HepG2 (cell line): ENCODE results near the gene CCND1. TPM values are rescaled to one million over a fixed set of nuclear protein-coding genes. Genes with fewer than 3 reads are reported as not detected.

Experiments used
- ATAC-seq: fragments of 200-7000 bp; cut with Tn5 transposase; 3 replicates; pipeline ENCODE4 v1.9.1; 2020; ENCODE audit warnings: mild to moderate bottlenecking, moderate library complexity
- BruUV-seq: library from RNA; stranded (reverse); fragments of 400-500 nt; replicated peaks from 2 replicates; lab custom pipeline; 2021; lab: Mats Ljungman, UMichigan
- CTCF ChIA-PET: fragments of 300-600 bp; formaldehyde crosslinking; extraction: SDS; loops from one replicate; lab custom pipeline; 2021; ENCODE audit warnings: low total read pairs, inconsistent platforms, low intra/inter-chr PET ratio; lab: Yijun Ruan, JAX
- POLR2A ChIA-PET: fragments of 350-600 bp; sonication (Branson Sonifier 250); formaldehyde crosslinking; loops from one replicate; lab custom pipeline; 2020; ENCODE audit warnings: antibody characterized with exemption, inconsistent platforms; lab: Yijun Ruan, JAX
- DNase-seq: peaks from one replicate; pipeline ENCODE4 v3.0.0-alpha.2; 2015; ENCODE audit warnings: low spot score
- FAIRE-seq: peaks from 3 replicates; lab custom pipeline; 2011; peaks lifted over from hg19 to GRCh38; lab: Jason Lieb, UNC
- H2AFZ ChIP-seq: one replicate; pipeline ENCODE4 v1.6.1; 2011; ENCODE audit warnings: low read length, inconsistent platforms
- H3K27ac ChIP-seq: fragments of 300-600 bp; 3 replicates; pipeline ENCODE4 v1.8.0; 2011; ENCODE audit warnings: mixed run types, mild to moderate bottlenecking, mixed read lengths, low read length, inconsistent platforms; ENCODE audit not compliant: insufficient read depth; ENCODE audit errors: extremely low read length
- H3K27me3 ChIP-seq, 2 experiments: fragments of 200-600 bp in 1 of 2; 2 replicates in 1 of 2; 3 replicates in 1 of 2; pipeline versions ENCODE4 v1.6.0 to v1.8.0; 2011; ENCODE audit warnings: low read length in 2 of 2, mild to moderate bottlenecking in 2 of 2, moderate library complexity in 2 of 2, inconsistent platforms in 1 of 2; ENCODE audit not compliant: insufficient read depth in 2 of 2, control insufficient read depth in 1 of 2
- H3K36me3 ChIP-seq, 2 experiments: fragments of 200-600 bp in 1 of 2; replicated peaks in 1 of 2; 2 replicates in 1 of 2; 3 replicates in 1 of 2; pipeline versions ENCODE4 v1.5.1 to v1.8.0; 2011; ENCODE audit warnings: low read length in 2 of 2, inconsistent platforms in 1 of 2; ENCODE audit not compliant: insufficient read depth in 2 of 2, control insufficient read depth in 1 of 2
- H3K4me1 ChIP-seq: 2 replicates; pipeline ENCODE4 v1.5.1; 2012; ENCODE audit warnings: low read length, inconsistent platforms; ENCODE audit not compliant: insufficient read depth
- H3K4me2 ChIP-seq: 2 replicates; pipeline ENCODE4 v1.6.0; 2011; ENCODE audit warnings: low read depth, low read length, inconsistent platforms
- H3K4me3 ChIP-seq, 3 experiments: fragments of 200-600 bp in 1 of 3; sonication (generic), shearing (Covaris generic) in 1 of 3; replicated peaks in 1 of 3; 2 replicates each; pipeline ENCODE4 v1.5.1; 2011 to 2016; ENCODE audit warnings: low read length in 3 of 3, inconsistent platforms in 2 of 3, low read depth in 2 of 3, mild to moderate bottlenecking in 2 of 3, control low read depth in 1 of 3, mixed read lengths in 1 of 3; ENCODE audit not compliant: insufficient read depth in 1 of 3
- H3K79me2 ChIP-seq: one replicate; pipeline ENCODE4 v1.6.1; 2011; ENCODE audit warnings: low read length, inconsistent platforms; ENCODE audit not compliant: insufficient read depth
- H3K9ac ChIP-seq: 2 replicates; pipeline ENCODE4 v1.6.0; 2011; ENCODE audit warnings: mild to moderate bottlenecking, low read depth, low read length, inconsistent platforms; ENCODE audit not compliant: insufficient read depth
- H3K9me3 ChIP-seq: 2 replicates; pipeline ENCODE4 v1.5.1; 2012; ENCODE audit warnings: mild to moderate bottlenecking, low read length
- H4K20me1 ChIP-seq: 2 replicates; pipeline ENCODE4 v1.6.0; 2011; ENCODE audit warnings: inconsistent platforms, mild to moderate bottlenecking, low read length, moderate library complexity; ENCODE audit not compliant: insufficient read depth
- AGO2 ChIP-seq: fragments of 200-400 bp; formaldehyde crosslinking; optimal IDR thresholded peaks from 2 replicates; pipeline ENCODE3; 2017; ENCODE audit warnings: mild to moderate bottlenecking, low read depth, low read length, moderate library complexity
- BCL3 ChIP-seq: sonication (generic); formaldehyde crosslinking; IDR thresholded peaks from 2 replicates; pipeline ENCODE4 v1.5.1; 2020; ENCODE audit warnings: mild to moderate bottlenecking, missing genetic modification reagents, moderate library complexity
- HIVEP1 ChIP-seq: sonication (generic); formaldehyde crosslinking; IDR thresholded peaks from 2 replicates; pipeline ENCODE4 v1.4.0; 2020; ENCODE audit warnings: mild to moderate bottlenecking, missing genetic modification reagents
- HNRNPLL ChIP-seq: fragments of 200-400 bp; formaldehyde crosslinking; IDR thresholded peaks from 2 replicates; pipeline ENCODE4 v1.6.1; 2017; ENCODE audit warnings: mild to moderate bottlenecking, low read depth, low read length; ENCODE audit not compliant: poor library complexity, severe bottlenecking
- HOXA7 ChIP-seq: sonication (generic); formaldehyde crosslinking; IDR thresholded peaks from 2 replicates; pipeline ENCODE4 v1.8.1; 2022; ENCODE audit warnings: mild to moderate bottlenecking, missing genetic modification reagents, moderate library complexity
- NFATC3 ChIP-seq: sonication (generic); formaldehyde crosslinking; IDR thresholded peaks from 2 replicates; pipeline ENCODE4 v1.5.1; 2020; ENCODE audit warnings: mild to moderate bottlenecking, missing genetic modification reagents
- NKX3-1 ChIP-seq: sonication (generic); formaldehyde crosslinking; IDR thresholded peaks from 2 replicates; pipeline ENCODE4 v1.5.0; 2020; ENCODE audit warnings: missing genetic modification reagents
- PRDM15 ChIP-seq: sonication (generic); formaldehyde crosslinking; IDR thresholded peaks from 2 replicates; pipeline ENCODE4 v1.4.0; 2020; ENCODE audit warnings: missing genetic modification reagents
- SNAI1 ChIP-seq: sonication (generic); formaldehyde crosslinking; IDR thresholded peaks from 2 replicates; pipeline ENCODE4 v1.5.0; 2020; ENCODE audit warnings: mild to moderate bottlenecking, missing genetic modification reagents, borderline replicate concordance
- U2AF1 ChIP-seq: fragments of 200-400 bp; formaldehyde crosslinking; optimal IDR thresholded peaks from 2 replicates; pipeline ENCODE3; 2017; ENCODE audit warnings: mild to moderate bottlenecking, low read depth, low read length
- ZC3H4 ChIP-seq: sonication (generic); formaldehyde crosslinking; IDR thresholded peaks from 2 replicates; pipeline ENCODE4 v1.4.0; 2020; ENCODE audit warnings: missing genetic modification reagents, borderline replicate concordance
- ZNF143 ChIP-seq: sonication (generic); formaldehyde crosslinking; IDR thresholded peaks from 2 replicates; pipeline ENCODE4 v1.4.0; 2020; ENCODE audit warnings: missing genetic modification reagents
- ZNF34 ChIP-seq: sonication (generic); formaldehyde crosslinking; IDR thresholded peaks from 2 replicates; pipeline ENCODE4 v1.4.0; 2020; ENCODE audit warnings: mild to moderate bottlenecking, missing genetic modification reagents, borderline replicate concordance
- ZNF382 ChIP-seq: sonication (generic); formaldehyde crosslinking; IDR thresholded peaks from 2 replicates; pipeline ENCODE4 v1.5.0; 2020; ENCODE audit warnings: missing genetic modification reagents, mild to moderate bottlenecking, borderline replicate concordance
- ZNF431 ChIP-seq: sonication (generic); formaldehyde crosslinking; IDR thresholded peaks from 2 replicates; pipeline ENCODE4 v1.9.0; 2022; ENCODE audit warnings: missing genetic modification reagents, low read depth, mild to moderate bottlenecking, borderline replicate concordance
- ZNF572 ChIP-seq: sonication (generic); formaldehyde crosslinking; IDR thresholded peaks from 2 replicates; pipeline ENCODE4 v1.5.1; 2020; ENCODE audit warnings: mild to moderate bottlenecking, missing genetic modification reagents
- ZSCAN12 ChIP-seq: sonication (generic); formaldehyde crosslinking; IDR thresholded peaks from 2 replicates; pipeline ENCODE4 v1.9.0; 2021; ENCODE audit warnings: mild to moderate bottlenecking, missing genetic modification reagents
- WGBS: methylation state at CpG from one replicate; pipeline ENCODE4 v1.1.6; 2017; ENCODE audit warnings: low lambda C conversion rate; 5-methylcytosine and 5-hydroxymethylcytosine counted together
- in situ Hi-C: cut with HindIII; loops from 2 replicates; pipeline ENCODE4 v1.10.0; 2017; ENCODE audit warnings: low pct_unique_long_range_greater_than_20kb; ENCODE audit not compliant: extremely low pct_ligation_motif_present
- intact Hi-C: fragments of 100-400 bp; cut with micrococcal nuclease; formaldehyde crosslinking; loops from one replicate; pipeline ENCODE4 v1.10.0; 2022; ENCODE audit not compliant: unreplicated experiment
- polyA plus RNA-seq, 8 experiments: library from polyadenylated mRNA; depleted of rRNA in 3 of 8; stranded (reverse) in 7 of 8; unstranded in 1 of 8; fragments of >200 nt; fragmentation: Illumina TruSeq in 4 of 8; extraction: Trizol in 4 of 8; gene quantifications; 2 replicates each; pipeline versions ENCODE4 v1.2.1 to v1.2.3, GENCODE V29; 2011 to 2016; ENCODE audit warnings: low read depth in 4 of 8, missing spikeins in 1 of 8, mixed read lengths in 1 of 8; ENCODE audit not compliant: insufficient read depth in 1 of 8
- total RNA-seq, 5 experiments: library from RNA; depleted of rRNA; stranded (reverse); fragments of >200 nt; fragmentation: Illumina TruSeq; extraction: Trizol; gene quantifications; 2 replicates each; pipeline ENCODE4 v1.2.3, GENCODE V29; 2016; ENCODE audit warnings: low read depth in 1 of 5

CCND1 gene
- total and polyA plus RNA-seq, 2 of the 13 experiments (the other 11 are each of a cell fraction or from before 2014, with no cell fraction given): 107 to 136 TPM

- TF ChIP-seq ZNF34: no peak
- TF ChIP-seq AGO2: peak; percentile 99
- TF ChIP-seq BCL3: no peak
- no peak for TF ChIP-seq NKX3-1 (CRISPR knock-in tag)
- TF ChIP-seq SNAI1 (CRISPR knock-in tag): 0 out of 2 replicates have a peak, but pooled peaks have one; percentile 20
- TF ChIP-seq ZNF431 (CRISPR knock-in tag): no peak
- TF ChIP-seq ZNF572 (CRISPR knock-in tag): no peak
Observed at GRCh38 chr11:69654001-69654659, 13.2 kb downstream of the CCND1 start (continued).

GRCh38 chr11:69654660-69655478, 13.9 kb downstream of the CCND1 start:
- Histone ChIP-seq H3K27me3 (no peaks in the 10 kb centered on the region), H3K79me2 (no peaks in the 10 kb centered on the region), H2AFZ (no peak overlapping the region), H3K4me2 (peak overlapping the region; percentile 67), H3K9me3 (no peaks in the 10 kb centered on the region), H3K27ac (peak overlapping the region; percentile 88), H3K4me1 (peaks cover 69% of the 10 kb centered on the region), H3K9ac (peak overlapping the region; percentile 69), H3K36me3 (peaks cover 9 to 37% of the 10 kb centered on the region in 2 experiments), H3K4me3 (peak overlapping the region in 1 of 3 experiments; percentile 48; a peak in 2 of 6 replicates), H4K20me1 (peaks cover 11% of the 10 kb centered on the region; the same call in 1 of the 2 replicates)
- in situ Hi-C loops (loop anchor here (5.0 kb wide), 1 partner anchor 533 kb away; no protein-coding TSS in a partner anchor), intact Hi-C loops (loop anchor here (1.0 kb wide), 1 partner anchor 15 kb away; no protein-coding TSS in a partner anchor)
- peak; percentile 95 for FAIRE-seq
- ChIA-PET CTCF (no interaction called here), POLR2A (interaction anchor here (0.8 to 6.1 kb wide), 8 partner anchors 10 to 810 kb away, joined by 3 to 128 read pairs (median 8); partner anchors contain the start of gene LTO1)
- WGBS: under 1% methylated on average over 13 of the region's 27 CpGs
- BruUV-seq: TSS peak; percentile 50
- peak; percentile 94 for DNase-seq
- peak; percentile 58 for ATAC-seq
- 0 out of 2 replicates have a peak, but pooled peaks have one; percentile 53 for TF ChIP-seq HIVEP1 (CRISPR knock-in tag)
- TF ChIP-seq ZC3H4 (CRISPR knock-in tag): no peak; the same call in 1 of the 2 replicates
- no peak for TF ChIP-seq NFATC3 (CRISPR knock-in tag)
- TF ChIP-seq ZNF382 (CRISPR knock-in tag): no peak
- TF ChIP-seq HOXA7 (CRISPR knock-in tag): no peak
- TF ChIP-seq PRDM15 (CRISPR knock-in tag): 0 out of 2 replicates have a peak, but pooled peaks have one; percentile 22
- TF ChIP-seq HNRNPLL: no peak
- no peak for TF ChIP-seq U2AF1
- no peak for TF ChIP-seq ZSCAN12 (CRISPR knock-in tag)
- no peak for TF ChIP-seq ZNF143 (CRISPR knock-in tag)
